PC-3 (cell line): ENCODE data around the gene GJB5. TPM values are rescaled to one million over a fixed set of nuclear protein-coding genes. Genes with fewer than 3 reads are reported as not detected.
A peak's percentile ranks its signal among the peaks of the same experiment; 100 is the strongest.

ENCODE experiments used
- ATAC-seq: fragments of 200-7000 bp; cut with Tn5 transposase; 2 replicates; pipeline ENCODE4 v1.9.1; 2020; ENCODE audit warnings: mild to moderate bottlenecking, moderate library complexity
- BruUV-seq: library from RNA; stranded (reverse); fragments of 400-500 nt; replicated peaks from 2 replicates; lab custom pipeline; 2021; lab: Mats Ljungman, UMichigan
- CTCF ChIA-PET: fragments of 300-600 bp; sonication (Branson Sonifier 250); formaldehyde crosslinking; loops from one replicate; lab custom pipeline; 2022; ENCODE audit warnings: antibody characterized with exemption; lab: Charles Lee
- POLR2A ChIA-PET: fragments of 300-600 bp; sonication (Branson Sonifier 250); formaldehyde crosslinking; loops from one replicate; lab custom pipeline; 2022; ENCODE audit warnings: antibody characterized with exemption; ENCODE audit not compliant: unreplicated experiment; lab: Charles Lee
- DNase-seq: peaks from one replicate; pipeline ENCODE4 v3.0.0-alpha.2; 2015
- H2AFZ ChIP-seq: fragments of 300-600 bp; sonication (generic); 2 replicates; pipeline ENCODE4 v1.6.0; 2016; ENCODE audit warnings: antibody characterized with exemption, low read length
- H3F3A ChIP-seq: fragments of 300-600 bp; sonication (generic); one replicate; pipeline ENCODE4 v1.6.0; 2017; ENCODE audit warnings: antibody characterized with exemption, low read length, control low read depth, mild to moderate bottlenecking; ENCODE audit not compliant: unreplicated experiment
- H3K27ac ChIP-seq: fragments of 300-600 bp; sonication (generic); 2 replicates; pipeline ENCODE4 v1.5.1; 2016; ENCODE audit warnings: mild to moderate bottlenecking, low read length
- H3K27me3 ChIP-seq: fragments of 300-600 bp; sonication (generic); 2 replicates; pipeline ENCODE4 v1.6.1; 2016; ENCODE audit warnings: low read length, mixed read lengths
- H3K36me3 ChIP-seq: fragments of 300-600 bp; sonication (generic); 2 replicates; pipeline ENCODE4 v1.6.1; 2016; ENCODE audit warnings: low read depth, mixed run types, low read length, mixed read lengths
- H3K4me1 ChIP-seq: fragments of 300-600 bp; sonication (generic); 2 replicates; pipeline ENCODE4 v1.5.1; 2016; ENCODE audit warnings: low read length; ENCODE audit not compliant: insufficient read depth
- H3K4me2 ChIP-seq: fragments of 300-600 bp; sonication (generic); 2 replicates; pipeline ENCODE4 v1.6.0; 2016; ENCODE audit warnings: low read length
- H3K4me3 ChIP-seq: fragments of 300-600 bp; sonication (generic); 2 replicates; pipeline ENCODE4 v1.5.1; 2016; ENCODE audit warnings: mild to moderate bottlenecking, low read length, mixed read lengths
- H3K79me2 ChIP-seq: fragments of 300-600 bp; sonication (generic); 2 replicates; pipeline ENCODE4 v1.6.1; 2017; ENCODE audit warnings: low read length, mixed read lengths
- H3K9ac ChIP-seq: fragments of 300-600 bp; sonication (generic); 2 replicates; pipeline ENCODE4 v1.6.0; 2016; ENCODE audit warnings: mild to moderate bottlenecking, low read length
- H3K9me2 ChIP-seq: fragments of 300-600 bp; sonication (generic); replicated peaks from 2 replicates; pipeline ENCODE4 v1.6.1; 2016; ENCODE audit warnings: mixed run types, low read length, mixed read lengths
- H3K9me3 ChIP-seq: fragments of 300-600 bp; sonication (generic); 2 replicates; pipeline ENCODE4 v1.6.1; 2016; ENCODE audit warnings: low read length, mixed read lengths
- H4K20me1 ChIP-seq: fragments of 300-600 bp; sonication (generic); 2 replicates; pipeline ENCODE4 v1.6.1; 2016; ENCODE audit warnings: low read length, mixed read lengths
- CTCF ChIP-seq: fragments of 300-600 bp; sonication (generic); conservative IDR thresholded peaks from 2 replicates; pipeline ENCODE4 v1.5.1; 2017; ENCODE audit warnings: antibody characterized with exemption, low read depth, mild to moderate bottlenecking, low read length
- EZH2 ChIP-seq: fragments of 300-600 bp; sonication (generic); IDR thresholded peaks from one replicate; pipeline ENCODE4 v1.6.1; 2017; ENCODE audit warnings: antibody characterized with exemption, mild to moderate bottlenecking, low read length; ENCODE audit not compliant: unreplicated experiment
- EZH2phosphoT487 ChIP-seq: fragments of 300-600 bp; sonication (generic); IDR thresholded peaks from 2 replicates; pipeline ENCODE4 v1.6.1; 2018; ENCODE audit warnings: mild to moderate bottlenecking, antibody characterized with exemption, low read length, borderline replicate concordance
- intact Hi-C: fragments of 100-400 bp; cut with micrococcal nuclease; formaldehyde crosslinking; loops from 2 replicates; pipeline ENCODE4 v1.9.0; 2023
- total RNA-seq: library from RNA; depleted of rRNA; stranded (reverse); fragments of >200 nt; gene quantifications from 2 replicates; pipeline ENCODE4 v1.2.3, GENCODE V29; 2014

GJB5 gene
- total RNA-seq, 1 experiment from 2014 or later = 7.2 TPM

DNA sequence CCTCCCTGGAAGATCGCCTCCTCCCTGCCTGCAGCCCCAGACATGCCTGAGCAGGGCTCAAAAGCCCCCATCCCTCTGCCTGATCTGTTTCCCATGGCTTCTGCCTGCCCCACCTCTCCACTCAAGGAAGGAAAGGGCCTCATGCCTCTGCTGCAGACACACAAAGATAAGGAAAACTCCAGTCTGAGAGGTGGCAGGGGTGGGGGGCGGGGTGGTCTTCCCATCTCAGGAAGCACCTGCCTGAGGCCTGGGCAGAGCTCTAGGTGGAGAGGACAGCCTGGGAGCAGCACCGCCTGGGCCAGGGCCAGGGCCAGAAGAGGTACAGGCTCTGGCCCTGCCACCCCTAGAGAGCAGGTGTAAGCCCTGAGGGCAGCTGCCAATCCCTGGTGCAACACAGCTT is 22.1 kb downstream of the GJB5 start:
- H3K9me2 ChIP-seq = no peaks in the 10 kb centered on the region

GRCh38 chr1:34777519-34778321 is 22.9 kb downstream of the GJB5 start:
- H3F3A ChIP-seq = no peaks in the 10 kb centered on the region
- POLR2A ChIA-PET = no interaction called here
- H4K20me1 ChIP-seq = no peaks in the 10 kb centered on the region
- H3K9ac ChIP-seq = no peak overlapping the region
- no peaks in the 10 kb centered on the region for H3K36me3 ChIP-seq
- no peak overlapping the region for H2AFZ ChIP-seq
- ATAC-seq (no peak), DNase-seq (no peak)
- H3K4me2 ChIP-seq = no peak overlapping the region
- H3K9me3 ChIP-seq = no peaks in the 10 kb centered on the region
- CTCF ChIA-PET = no interaction called here
- H3K79me2 ChIP-seq = peaks cover 28% of the 10 kb centered on the region
- TF ChIP-seq EZH2phosphoT487 (no peak), CTCF (no peak), EZH2 (no peak)
- intact Hi-C loops = loop anchor here (2.0 kb wide), 1 partner anchor 15 kb away; no protein-coding TSS in a partner anchor
- no peak overlapping the region for H3K4me3 ChIP-seq
- no peak overlapping the region for H3K27ac ChIP-seq
- no peaks in the 10 kb centered on the region for H3K27me3 ChIP-seq
- no TSS peak for BruUV-seq
- no peaks in the 10 kb centered on the region for H3K9me2 ChIP-seq
- H3K4me1 ChIP-seq = peaks cover 38% of the 10 kb centered on the region

More for the DNA sequence above, 22.1 kb downstream of the GJB5 start:
- POLR2A ChIA-PET = no interaction called here
- no peaks in the 10 kb centered on the region for H3K9me3 ChIP-seq
- H4K20me1 ChIP-seq = no peaks in the 10 kb centered on the region
- no peak for DNase-seq
- peaks cover 20% of the 10 kb centered on the region for H3K79me2 ChIP-seq
- TF ChIP-seq CTCF = no peak
- TF ChIP-seq EZH2phosphoT487 = no peak
- no peak for TF ChIP-seq EZH2
- H2AFZ ChIP-seq = no peak overlapping the region
- no peak for ATAC-seq
- H3K4me1 ChIP-seq = peaks cover 32% of the 10 kb centered on the region
- H3K9ac ChIP-seq = no peak overlapping the region
- no peaks in the 10 kb centered on the region for H3K36me3 ChIP-seq
- no peak overlapping the region for H3K4me3 ChIP-seq
- no peaks in the 10 kb centered on the region for H3K27me3 ChIP-seq
- BruUV-seq = no TSS peak
- CTCF ChIA-PET = no interaction called here
- no peaks in the 10 kb centered on the region for H3F3A ChIP-seq
- H3K4me2 ChIP-seq = no peak overlapping the region
- H3K27ac ChIP-seq = no peak overlapping the region
- intact Hi-C loops = no loop called here

DNA sequence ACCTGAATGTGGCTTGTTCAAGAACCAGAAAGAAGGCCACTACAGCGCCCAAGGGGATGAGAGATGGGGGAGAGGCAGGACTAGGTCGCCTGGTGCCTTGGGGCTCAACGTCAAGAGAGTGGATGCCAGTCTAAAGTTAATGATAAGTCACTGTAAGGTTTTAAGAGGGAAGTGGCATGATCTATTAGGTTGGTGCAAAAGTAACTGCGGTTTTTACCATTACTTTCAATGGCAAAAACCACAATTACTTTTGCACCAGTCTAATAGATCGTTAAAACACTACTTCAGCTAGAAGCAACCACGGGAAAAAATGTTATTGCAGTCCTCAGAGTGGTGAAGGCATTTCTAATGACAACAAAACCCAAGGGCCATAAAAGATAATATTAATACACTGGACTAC is 23.5 kb downstream of the GJB5 start:
- no peak overlapping the region for H3K4me3 ChIP-seq
- ATAC-seq = no peak
- no peak for DNase-seq
- H3K36me3 ChIP-seq = no peaks in the 10 kb centered on the region
- H3K79me2 ChIP-seq = peaks cover 35% of the 10 kb centered on the region
- peaks cover 45% of the 10 kb centered on the region for H3K4me1 ChIP-seq
- no peaks in the 10 kb centered on the region for H3F3A ChIP-seq
- TF ChIP-seq EZH2 (no peak), CTCF (no peak), EZH2phosphoT487 (no peak)
- no peaks in the 10 kb centered on the region for H3K9me3 ChIP-seq
- H3K9ac ChIP-seq = no peak overlapping the region
- intact Hi-C loops = loop anchor here (2.0 kb wide), 1 partner anchor 16 kb away; no protein-coding TSS in a partner anchor
- ChIA-PET POLR2A (no interaction called here), CTCF (no interaction called here)
- no peak overlapping the region for H2AFZ ChIP-seq
- no peaks in the 10 kb centered on the region for H3K9me2 ChIP-seq
- no peaks in the 10 kb centered on the region for H3K27me3 ChIP-seq
- no peaks in the 10 kb centered on the region for H4K20me1 ChIP-seq
- 0 out of 2 replicates have a peak overlapping the region, but pooled peaks have one; percentile 94 for H3K27ac ChIP-seq
- no TSS peak for BruUV-seq
- H3K4me2 ChIP-seq = peak overlapping the region; percentile 66; the same call in 1 of the 2 replicates
